H9 (cell line): Measurements from ENCODE around the gene ST6GALNAC2. TPM values are rescaled to one million over a fixed set of nuclear protein-coding genes. Genes with fewer than 3 reads are reported as not detected.

ENCODE experiments used
- DNase-seq: peaks from one replicate; pipeline ENCODE4 v3.0.0-alpha.2; 2017
- H2AFZ ChIP-seq: one replicate; pipeline ENCODE4 v1.6.1; 2013; ENCODE audit warnings: mild to moderate bottlenecking, low read length, control low read depth, moderate library complexity
- H2AK5ac ChIP-seq: 2 replicates; pipeline ENCODE4 v1.6.1; 2013; ENCODE audit warnings: low read length, control low read depth, mixed read lengths; ENCODE audit not compliant: insufficient read length
- H2BK120ac ChIP-seq: one replicate; pipeline ENCODE4 v1.6.1; 2013; ENCODE audit warnings: low read depth, mild to moderate bottlenecking, low read length, control low read depth, inconsistent platforms; ENCODE audit not compliant: poor library complexity, severe bottlenecking
- H2BK12ac ChIP-seq: 2 replicates; pipeline ENCODE4 v1.6.1; 2013; ENCODE audit warnings: low read length, control low read depth, mixed read lengths, low read depth; ENCODE audit not compliant: insufficient read length
- H2BK15ac ChIP-seq: 2 replicates; pipeline ENCODE4 v1.6.1; 2013; ENCODE audit warnings: low read depth, low read length, control low read depth
- H2BK20ac ChIP-seq: one replicate; pipeline ENCODE4 v1.6.1; 2013; ENCODE audit warnings: low read depth, mild to moderate bottlenecking, low read length, control low read depth, inconsistent platforms; ENCODE audit not compliant: poor library complexity, severe bottlenecking
- H2BK5ac ChIP-seq: 2 replicates; pipeline ENCODE4 v1.6.1; 2013; ENCODE audit warnings: low read length, control low read depth, mixed read lengths; ENCODE audit not compliant: insufficient read length
- H3K14ac ChIP-seq: 2 replicates; pipeline ENCODE4 v1.6.1; 2013; ENCODE audit warnings: low read length, control low read depth; ENCODE audit not compliant: insufficient read depth
- H3K18ac ChIP-seq: 2 replicates; pipeline ENCODE4 v1.6.1; 2013; ENCODE audit warnings: low read depth, mild to moderate bottlenecking, mixed read lengths, low read length, control low read depth; ENCODE audit not compliant: insufficient read length
- H3K23ac ChIP-seq: 2 replicates; pipeline ENCODE4 v1.6.1; 2013; ENCODE audit warnings: low read length, control low read depth, mixed read lengths, low read depth; ENCODE audit not compliant: insufficient read length
- H3K23me2 ChIP-seq: 2 replicates; pipeline ENCODE4 v1.6.1; 2013; ENCODE audit warnings: low read depth, mild to moderate bottlenecking, mixed read lengths, low read length, control low read depth; ENCODE audit not compliant: insufficient read length, poor library complexity, severe bottlenecking
- H3K27ac ChIP-seq: 2 replicates; pipeline ENCODE4 v1.5.1; 2013; ENCODE audit warnings: low read length, control low read depth, mixed read lengths, low read depth; ENCODE audit not compliant: insufficient read length
- H3K27me3 ChIP-seq: 2 replicates; pipeline ENCODE4 v1.6.1; 2013; ENCODE audit warnings: low read length, control low read depth, inconsistent platforms; ENCODE audit not compliant: insufficient read depth
- H3K4ac ChIP-seq: 2 replicates; pipeline ENCODE4 v1.6.1; 2013; ENCODE audit warnings: low read depth, mild to moderate bottlenecking, control low read depth, inconsistent platforms, low read length, moderate library complexity
- H3K4me1 ChIP-seq: 2 replicates; pipeline ENCODE4 v1.6.1; 2013; ENCODE audit warnings: low read length, control low read depth, inconsistent platforms; ENCODE audit not compliant: insufficient read depth
- H3K4me2 ChIP-seq: 2 replicates; pipeline ENCODE4 v1.6.1; 2013; ENCODE audit warnings: low read length, control low read depth, mixed read lengths; ENCODE audit not compliant: insufficient read length, insufficient read depth
- H3K56ac ChIP-seq: 2 replicates; pipeline ENCODE4 v1.6.1; 2013; ENCODE audit warnings: low read depth, mild to moderate bottlenecking, mixed read lengths, low read length, control low read depth; ENCODE audit not compliant: insufficient read length
- H3K79me1 ChIP-seq: 2 replicates; pipeline ENCODE4 v1.6.1; 2013; ENCODE audit warnings: low read depth, mild to moderate bottlenecking, moderate library complexity, low read length, control low read depth, inconsistent platforms; ENCODE audit not compliant: insufficient read depth, poor library complexity, severe bottlenecking
- H3K79me2 ChIP-seq: 2 replicates; pipeline ENCODE4 v1.6.1; 2013; ENCODE audit warnings: low read length, control low read depth, inconsistent platforms; ENCODE audit not compliant: insufficient read depth
- H3K9ac ChIP-seq: 2 replicates; pipeline ENCODE4 v1.6.1; 2013; ENCODE audit warnings: low read length, control low read depth, mixed read lengths; ENCODE audit not compliant: insufficient read length; ENCODE audit errors: extremely low read depth
- H3K9me3 ChIP-seq: one replicate; pipeline ENCODE4 v1.6.1; 2013; ENCODE audit warnings: low read depth, low read length, inconsistent platforms; ENCODE audit not compliant: control insufficient read depth
- H3T11ph ChIP-seq: one replicate; pipeline ENCODE4 v1.6.1; 2013; ENCODE audit warnings: mild to moderate bottlenecking, low read length, control low read depth, inconsistent platforms
- H4K20me1 ChIP-seq: one replicate; pipeline ENCODE4 v1.6.1; 2013; ENCODE audit not compliant: control insufficient read depth, insufficient read length, insufficient read depth
- H4K5ac ChIP-seq: 2 replicates; pipeline ENCODE4 v1.6.1; 2013; ENCODE audit warnings: low read depth, mild to moderate bottlenecking, mixed read lengths, low read length, control low read depth; ENCODE audit not compliant: insufficient read length
- H4K8ac ChIP-seq: replicated peaks from 2 replicates; pipeline ENCODE4 v1.6.1; 2013; ENCODE audit warnings: low read length, control low read depth, mixed read lengths, low read depth; ENCODE audit not compliant: insufficient read length
- H4K91ac ChIP-seq: 2 replicates; pipeline ENCODE4 v1.6.1; 2013; ENCODE audit warnings: low read depth, mild to moderate bottlenecking, moderate library complexity, mixed read lengths, low read length, control low read depth; ENCODE audit not compliant: insufficient read length
- H3K27ac Mint-ChIP-seq, 3 experiments: 2 replicates in 2 of 3; 3 replicates in 1 of 3; pipeline ENCODE4 v1.8.0; 2020 to 2021; ENCODE audit warnings: mixed read lengths in 3 of 3, mild to moderate bottlenecking in 1 of 3, moderate library complexity in 1 of 3
- H3K27me3 Mint-ChIP-seq: 2 replicates; pipeline ENCODE4 v1.8.0; 2021; ENCODE audit warnings: low read depth, mild to moderate bottlenecking, moderate library complexity, mixed read lengths
- H3K36me3 Mint-ChIP-seq, 3 experiments: 2 replicates in 2 of 3; 3 replicates in 1 of 3; pipeline ENCODE4 v1.8.0; 2020 to 2021; ENCODE audit warnings: low read depth in 3 of 3, mixed read lengths in 3 of 3; ENCODE audit not compliant: insufficient read depth in 1 of 3
- H3K4me1 Mint-ChIP-seq, 2 experiments: 2 replicates each; pipeline ENCODE4 v1.8.0; 2020; ENCODE audit warnings: mixed read lengths in 2 of 2
- H3K4me3 Mint-ChIP-seq, 2 experiments: 2 replicates in 1 of 2; 3 replicates in 1 of 2; pipeline ENCODE4 v1.8.0; 2020 to 2021; ENCODE audit warnings: mild to moderate bottlenecking in 2 of 2, mixed read lengths in 2 of 2, moderate library complexity in 1 of 2
- H3K9me3 Mint-ChIP-seq, 2 experiments: 2 replicates in 1 of 2; 3 replicates in 1 of 2; pipeline ENCODE4 v1.8.0; 2020; ENCODE audit warnings: mild to moderate bottlenecking in 2 of 2, mixed read lengths in 2 of 2, moderate library complexity in 1 of 2
- CTCF ChIP-seq: fragments of 200-600 bp; sonication (generic); conservative IDR thresholded peaks from 3 replicates; pipeline ENCODE4 v1.8.0; 2021; ENCODE audit warnings: antibody characterized with exemption, mild to moderate bottlenecking
- WGBS: extraction: QIAGEN DNeasy Blood & Tissue Kit; methylation state at CpG from one replicate; pipeline ENCODE4 v1.1.7; 2013; ENCODE audit warnings: missing lambda C conversion rate, low lambda C conversion rate, mixed read lengths; ENCODE audit not compliant: insufficient read length; ENCODE audit errors: extremely low coverage; 5-methylcytosine and 5-hydroxymethylcytosine counted together
- total RNA-seq: library from RNA; stranded (reverse); gene quantifications from 2 replicates; pipeline ENCODE4 v1.2.1, GENCODE V29; 2021

ST6GALNAC2 gene
- total RNA-seq, 1 experiment from 2014 or later = 0.46 TPM

- Histone ChIP-seq H2AFZ (no peak overlapping the region), H2BK20ac (no peak overlapping the region), H3K79me1 (no peaks in the 10 kb centered on the region), H2BK120ac (no peak overlapping the region), H3K9ac (no peak overlapping the region), H3K56ac (no peak overlapping the region), H3K4ac (no peak overlapping the region), H3K9me3 (no peaks in the 10 kb centered on the region), H2BK5ac (no peak overlapping the region), H2BK12ac (no peak overlapping the region), H3K27ac (no peak overlapping the region), H3K27me3 (no peaks in the 10 kb centered on the region), H3K18ac (no peak overlapping the region), H4K91ac (no peak overlapping the region), H3K4me1 (no peaks in the 10 kb centered on the region; the same call in 1 of the 2 replicates), H4K20me1 (no peaks in the 10 kb centered on the region), H3K23me2 (no peaks in the 10 kb centered on the region), H3K14ac (no peak overlapping the region), H4K5ac (no peak overlapping the region), H3K79me2 (no peaks in the 10 kb centered on the region), H4K8ac (no peak overlapping the region), H2BK15ac (no peak overlapping the region), H3K4me2 (no peak overlapping the region), H2AK5ac (no peak overlapping the region), H3K23ac (no peak overlapping the region), H3T11ph (no peak overlapping the region)
- DNase-seq = no peak
- H3K27me3 Mint-ChIP-seq = peaks cover 18% of the 10 kb centered on the region
- H3K4me3 Mint-ChIP-seq = no peak overlapping the region
- H3K36me3 Mint-ChIP-seq = no peaks in the 10 kb centered on the region
- peak; percentile 31; the same call in 2 of the 3 replicates for TF ChIP-seq CTCF
- H3K4me1 Mint-ChIP-seq = peaks cover 6 to 13% of the 10 kb centered on the region in 2 experiments; a peak in 3 of 4 replicates
- WGBS = no CpG with 5 or more reads among the region's 8 CpGs
- H3K9me3 Mint-ChIP-seq = peaks cover 0 to 3% of the 10 kb centered on the region in 2 experiments; a peak in 1 of 5 replicates
- H3K27ac Mint-ChIP-seq = no peak overlapping the region
Measured at GRCh38 chr17:76593384-76593826, 7.7 kb upstream of the ST6GALNAC2 start.
